ENCODE measurements around the gene MLLT10. TPM values are rescaled to one million over a fixed set of nuclear protein-coding genes. Genes with fewer than 3 reads are reported as not detected.

Gene MLLT10
- total and polyA plus RNA-seq, 9 of the 15 experiments (the other 6 are each of a cell fraction or from before 2014, with no cell fraction given) = 18.8 to 81.4 (median 64.2) TPM

DNA sequence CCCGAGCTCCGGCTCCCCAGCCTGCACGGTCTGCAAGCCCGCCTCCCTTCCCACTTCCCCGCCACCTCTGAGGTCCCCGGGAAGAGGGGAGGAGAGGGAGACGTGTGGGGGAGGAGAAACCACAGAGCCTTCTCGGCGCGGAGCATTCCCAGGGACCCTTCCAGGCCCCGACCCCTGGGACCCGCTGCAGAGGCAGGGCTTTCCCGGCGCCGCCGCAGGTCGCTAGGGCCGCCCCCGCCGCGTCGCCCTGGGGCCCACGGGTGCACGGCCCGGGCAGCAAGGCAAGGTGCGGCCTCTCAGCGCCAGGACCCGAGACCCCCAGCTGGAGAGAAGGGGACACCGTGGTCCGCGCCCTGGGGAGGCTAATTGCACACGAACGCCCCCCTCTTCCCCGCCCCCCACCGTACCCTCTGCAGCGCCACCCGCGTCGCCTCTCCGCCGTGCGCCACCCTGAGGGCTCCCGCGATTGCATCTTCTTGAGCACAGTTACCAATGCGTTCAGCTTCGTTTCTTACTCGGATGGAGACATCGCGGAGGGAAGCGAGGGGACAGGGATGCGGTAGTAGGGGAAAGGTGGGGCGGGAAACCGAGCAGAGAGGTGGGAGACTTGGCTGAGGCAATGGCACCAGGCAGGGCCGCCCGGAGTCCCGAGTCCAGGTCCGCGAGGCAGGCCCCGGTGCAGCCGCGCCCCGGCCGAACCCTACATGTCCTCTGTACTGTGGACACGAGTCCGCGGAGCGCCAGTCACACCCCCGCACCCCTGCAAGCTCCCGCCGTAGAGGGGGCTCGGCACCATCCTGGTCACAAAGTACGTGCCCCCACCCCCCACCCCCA is 37.5 kb upstream of the MLLT10 start (continued):
- no peak for TF ChIP-seq EWSR1 (IDR thresholded peaks at IDR 0.05; ENCODE audit: borderline replicate concordance, low read depth, partially characterized antibody)
- no peak for TF ChIP-seq ELF1 (tag; IDR thresholded peaks at IDR 0.05)
- no peak for TF ChIP-seq NR2C1 (IDR thresholded peaks at IDR 0.05)
- TF ChIP-seq NR2C1 (tag; IDR thresholded peaks at IDR 0.05) = no peak
- no peak for TF ChIP-seq ZBTB17 (CRISPR knock-in tag; IDR thresholded peaks at IDR 0.05)
- TF ChIP-seq SMARCC2 (IDR thresholded peaks at IDR 0.05; ENCODE audit: low read depth) = no peak
- TF ChIP-seq ZNF12 (CRISPR knock-in tag; IDR thresholded peaks at IDR 0.05) = 0 out of 2 replicates have a peak, but pooled peaks have one; percentile 31
- TF ChIP-seq, protein P1, sequence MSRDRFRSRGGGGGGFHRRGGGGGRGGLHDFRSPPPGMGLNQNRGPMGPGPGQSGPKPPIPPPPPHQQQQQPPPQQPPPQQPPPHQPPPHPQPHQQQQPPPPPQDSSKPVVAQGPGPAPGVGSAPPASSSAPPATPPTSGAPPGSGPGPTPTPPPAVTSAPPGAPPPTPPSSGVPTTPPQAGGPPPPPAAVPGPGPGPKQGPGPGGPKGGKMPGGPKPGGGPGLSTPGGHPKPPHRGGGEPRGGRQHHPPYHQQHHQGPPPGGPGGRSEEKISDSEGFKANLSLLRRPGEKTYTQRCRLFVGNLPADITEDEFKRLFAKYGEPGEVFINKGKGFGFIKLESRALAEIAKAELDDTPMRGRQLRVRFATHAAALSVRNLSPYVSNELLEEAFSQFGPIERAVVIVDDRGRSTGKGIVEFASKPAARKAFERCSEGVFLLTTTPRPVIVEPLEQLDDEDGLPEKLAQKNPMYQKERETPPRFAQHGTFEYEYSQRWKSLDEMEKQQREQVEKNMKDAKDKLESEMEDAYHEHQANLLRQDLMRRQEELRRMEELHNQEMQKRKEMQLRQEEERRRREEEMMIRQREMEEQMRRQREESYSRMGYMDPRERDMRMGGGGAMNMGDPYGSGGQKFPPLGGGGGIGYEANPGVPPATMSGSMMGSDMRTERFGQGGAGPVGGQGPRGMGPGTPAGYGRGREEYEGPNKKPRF (IDR thresholded peaks at IDR 0.05; ENCODE audit: low read depth, low read length) = no peak
- TF ChIP-seq, protein P2, sequence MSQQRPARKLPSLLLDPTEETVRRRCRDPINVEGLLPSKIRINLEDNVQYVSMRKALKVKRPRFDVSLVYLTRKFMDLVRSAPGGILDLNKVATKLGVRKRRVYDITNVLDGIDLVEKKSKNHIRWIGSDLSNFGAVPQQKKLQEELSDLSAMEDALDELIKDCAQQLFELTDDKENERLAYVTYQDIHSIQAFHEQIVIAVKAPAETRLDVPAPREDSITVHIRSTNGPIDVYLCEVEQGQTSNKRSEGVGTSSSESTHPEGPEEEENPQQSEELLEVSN (IDR thresholded peaks at IDR 0.05; ENCODE audit: borderline replicate concordance in 1 of 2, extremely low read depth in 1 of 2, insufficient read depth in 1 of 2, insufficient read length in 1 of 2, low read depth in 1 of 2, low read length in 1 of 2, poor library complexity in 1 of 2, severe bottlenecking in 1 of 2) = peak; percentile 8 to 13
- TF ChIP-seq, protein P3, sequence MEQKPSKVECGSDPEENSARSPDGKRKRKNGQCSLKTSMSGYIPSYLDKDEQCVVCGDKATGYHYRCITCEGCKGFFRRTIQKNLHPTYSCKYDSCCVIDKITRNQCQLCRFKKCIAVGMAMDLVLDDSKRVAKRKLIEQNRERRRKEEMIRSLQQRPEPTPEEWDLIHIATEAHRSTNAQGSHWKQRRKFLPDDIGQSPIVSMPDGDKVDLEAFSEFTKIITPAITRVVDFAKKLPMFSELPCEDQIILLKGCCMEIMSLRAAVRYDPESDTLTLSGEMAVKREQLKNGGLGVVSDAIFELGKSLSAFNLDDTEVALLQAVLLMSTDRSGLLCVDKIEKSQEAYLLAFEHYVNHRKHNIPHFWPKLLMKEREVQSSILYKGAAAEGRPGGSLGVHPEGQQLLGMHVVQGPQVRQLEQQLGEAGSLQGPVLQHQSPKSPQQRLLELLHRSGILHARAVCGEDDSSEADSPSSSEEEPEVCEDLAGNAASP (IDR thresholded peaks at IDR 0.05) = no peak
- TF ChIP-seq KDM1A (IDR thresholded peaks at IDR 0.05) = no peak
- TF ChIP-seq, protein P4, sequence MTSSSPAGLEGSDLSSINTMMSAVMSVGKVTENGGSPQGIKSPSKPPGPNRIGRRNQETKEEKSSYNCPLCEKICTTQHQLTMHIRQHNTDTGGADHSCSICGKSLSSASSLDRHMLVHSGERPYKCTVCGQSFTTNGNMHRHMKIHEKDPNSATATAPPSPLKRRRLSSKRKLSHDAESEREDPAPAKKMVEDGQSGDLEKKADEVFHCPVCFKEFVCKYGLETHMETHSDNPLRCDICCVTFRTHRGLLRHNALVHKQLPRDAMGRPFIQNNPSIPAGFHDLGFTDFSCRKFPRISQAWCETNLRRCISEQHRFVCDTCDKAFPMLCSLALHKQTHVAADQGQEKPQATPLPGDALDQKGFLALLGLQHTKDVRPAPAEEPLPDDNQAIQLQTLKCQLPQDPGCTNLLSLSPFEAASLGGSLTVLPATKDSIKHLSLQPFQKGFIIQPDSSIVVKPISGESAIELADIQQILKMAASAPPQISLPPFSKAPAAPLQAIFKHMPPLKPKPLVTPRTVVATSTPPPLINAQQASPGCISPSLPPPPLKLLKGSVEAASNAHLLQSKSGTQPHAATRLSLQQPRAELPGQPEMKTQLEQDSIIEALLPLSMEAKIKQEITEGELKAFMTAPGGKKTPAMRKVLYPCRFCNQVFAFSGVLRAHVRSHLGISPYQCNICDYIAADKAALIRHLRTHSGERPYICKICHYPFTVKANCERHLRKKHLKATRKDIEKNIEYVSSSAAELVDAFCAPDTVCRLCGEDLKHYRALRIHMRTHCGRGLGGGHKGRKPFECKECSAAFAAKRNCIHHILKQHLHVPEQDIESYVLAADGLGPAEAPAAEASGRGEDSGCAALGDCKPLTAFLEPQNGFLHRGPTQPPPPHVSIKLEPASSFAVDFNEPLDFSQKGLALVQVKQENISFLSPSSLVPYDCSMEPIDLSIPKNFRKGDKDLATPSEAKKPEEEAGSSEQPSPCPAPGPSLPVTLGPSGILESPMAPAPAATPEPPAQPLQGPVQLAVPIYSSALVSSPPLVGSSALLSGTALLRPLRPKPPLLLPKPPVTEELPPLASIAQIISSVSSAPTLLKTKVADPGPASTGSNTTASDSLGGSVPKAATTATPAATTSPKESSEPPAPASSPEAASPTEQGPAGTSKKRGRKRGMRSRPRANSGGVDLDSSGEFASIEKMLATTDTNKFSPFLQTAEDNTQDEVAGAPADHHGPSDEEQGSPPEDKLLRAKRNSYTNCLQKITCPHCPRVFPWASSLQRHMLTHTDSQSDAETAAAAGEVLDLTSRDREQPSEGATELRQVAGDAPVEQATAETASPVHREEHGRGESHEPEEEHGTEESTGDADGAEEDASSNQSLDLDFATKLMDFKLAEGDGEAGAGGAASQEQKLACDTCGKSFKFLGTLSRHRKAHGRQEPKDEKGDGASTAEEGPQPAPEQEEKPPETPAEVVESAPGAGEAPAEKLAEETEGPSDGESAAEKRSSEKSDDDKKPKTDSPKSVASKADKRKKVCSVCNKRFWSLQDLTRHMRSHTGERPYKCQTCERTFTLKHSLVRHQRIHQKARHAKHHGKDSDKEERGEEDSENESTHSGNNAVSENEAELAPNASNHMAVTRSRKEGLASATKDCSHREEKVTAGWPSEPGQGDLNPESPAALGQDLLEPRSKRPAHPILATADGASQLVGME (CRISPR knock-in tag; IDR thresholded peaks at IDR 0.05) = no peak
- no peak for TF ChIP-seq YY1 (IDR thresholded peaks at IDR 0.05; ENCODE audit: borderline replicate concordance in 1 of 3, control insufficient read depth in 1 of 3, extremely low read depth in 1 of 3, insufficient read depth in 3 of 3, insufficient read length in 1 of 3, insufficient replicate concordance in 2 of 3, low read depth in 1 of 3, low read length in 2 of 3)
- no peak for TF ChIP-seq NFE2 (IDR thresholded peaks at IDR 0.05; ENCODE audit: low read depth)
